ENCODE data around the gene LDAH.

Gene LDAH

DNA sequence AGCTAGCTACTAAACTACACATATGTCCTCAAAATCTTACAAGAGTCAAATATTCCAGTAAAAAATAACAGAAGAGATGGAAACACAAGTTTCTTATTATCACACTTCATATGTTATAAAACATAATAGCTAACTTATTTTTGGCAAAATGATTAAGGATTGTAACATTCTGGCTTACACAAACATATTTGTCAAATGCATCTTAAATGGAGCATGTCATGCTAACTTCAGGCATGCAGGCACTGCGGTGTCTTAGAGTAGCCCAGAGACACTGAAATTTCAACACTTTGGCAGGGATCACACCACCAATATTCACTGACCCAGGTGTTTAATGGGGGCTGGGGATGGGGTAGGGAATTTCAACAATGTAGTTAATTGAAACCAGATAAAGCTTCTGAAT lies 51.6 kb downstream of the LDAH start:
- DNase-seq, result no peak

DNA sequence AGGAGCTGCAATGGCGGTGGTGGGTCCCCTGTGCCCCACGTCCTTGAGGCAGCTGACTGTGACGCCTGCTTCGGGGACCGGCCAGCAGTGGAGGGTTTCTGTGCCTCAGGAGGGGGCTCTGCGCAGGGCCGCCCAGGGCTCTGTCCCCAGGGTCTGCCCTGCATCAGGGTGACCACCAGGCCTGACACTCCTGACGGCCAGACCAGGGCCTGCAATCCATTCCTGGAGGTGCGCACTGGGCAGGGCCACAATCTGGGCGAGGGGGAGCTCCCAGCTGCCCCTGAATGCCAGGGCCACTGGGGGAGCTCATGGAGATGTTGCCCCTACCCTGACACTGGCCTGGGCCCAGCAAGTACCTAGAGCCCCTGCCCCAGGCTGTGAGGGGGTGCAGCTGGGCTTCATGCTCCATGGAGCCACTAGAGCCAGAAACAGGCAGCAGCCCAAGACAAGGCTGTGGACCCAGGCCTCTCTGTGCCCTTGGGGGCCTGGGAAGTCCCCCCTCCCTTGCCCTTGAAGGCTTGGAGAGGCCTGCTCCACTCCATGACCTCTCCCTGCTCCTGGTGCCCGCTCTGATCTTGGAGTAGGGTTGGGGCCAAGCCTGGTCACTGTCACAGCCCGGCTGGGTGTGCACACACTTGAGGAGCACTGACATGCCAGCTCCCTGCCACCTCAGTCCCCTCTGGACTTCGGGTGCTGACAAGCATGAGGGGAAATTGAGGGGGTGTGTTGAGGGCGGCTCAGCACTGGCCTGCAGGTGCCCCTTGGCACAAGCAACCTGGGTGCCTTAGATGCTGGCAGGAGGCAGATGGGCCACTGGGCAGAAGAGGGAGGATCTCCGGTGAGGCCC lies 55.9 kb downstream of the LDAH start:
- no peak for DNase-seq

DNA sequence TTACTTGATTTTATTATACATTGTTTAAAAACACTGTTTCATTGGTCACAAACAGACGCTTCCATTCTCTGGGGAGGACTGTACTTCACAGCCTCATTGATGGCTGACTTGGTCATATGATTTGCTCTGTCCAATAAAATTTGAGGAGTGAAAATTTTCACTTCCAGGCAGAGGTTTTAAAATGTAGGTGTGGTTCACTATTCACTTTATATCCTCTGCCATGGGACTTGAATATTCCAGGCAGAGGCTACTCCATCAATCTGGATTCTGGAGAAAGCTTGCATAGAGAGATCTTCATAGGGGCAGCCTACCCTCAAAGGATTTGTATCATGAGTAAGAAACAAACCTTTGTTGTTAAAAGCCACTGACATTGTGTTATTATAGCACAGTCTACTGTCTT lies 56.7 kb downstream of the LDAH start:
- no peak for DNase-seq

DNA sequence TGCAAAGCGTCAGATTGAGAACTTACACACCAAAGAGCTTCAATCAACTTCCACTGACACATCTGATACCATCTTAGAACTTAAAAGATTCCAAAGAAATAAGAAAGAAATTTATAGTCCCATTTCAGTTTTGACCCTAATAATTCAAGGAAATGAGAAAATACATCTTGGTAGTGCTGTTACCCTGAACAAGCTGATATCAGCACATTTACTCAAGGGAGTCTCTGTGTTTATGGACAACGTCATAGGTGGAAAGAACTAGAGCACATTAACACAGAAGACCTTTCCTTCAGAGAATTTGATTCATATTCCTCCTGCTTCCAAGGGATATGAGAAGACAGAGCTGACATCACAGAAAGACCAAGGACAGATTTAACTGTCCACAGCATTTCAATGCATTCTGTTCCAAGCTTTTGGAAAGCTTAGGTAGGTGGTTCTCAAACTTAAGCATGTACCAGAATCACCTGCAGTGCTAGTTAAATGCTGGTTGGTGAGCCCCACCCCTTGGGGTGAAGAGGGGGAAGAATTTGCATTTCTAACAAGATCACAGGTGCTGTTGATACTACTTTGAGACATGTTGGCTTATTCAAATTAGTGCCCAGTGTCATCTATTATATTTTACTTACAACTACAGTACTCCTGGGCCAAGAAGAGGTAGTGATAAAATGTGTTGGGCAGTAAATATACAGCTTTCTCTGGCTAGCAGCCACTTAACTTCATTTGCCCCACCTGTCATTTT lies 59.8 kb downstream of the LDAH start:
- no peak for DNase-seq

DNA sequence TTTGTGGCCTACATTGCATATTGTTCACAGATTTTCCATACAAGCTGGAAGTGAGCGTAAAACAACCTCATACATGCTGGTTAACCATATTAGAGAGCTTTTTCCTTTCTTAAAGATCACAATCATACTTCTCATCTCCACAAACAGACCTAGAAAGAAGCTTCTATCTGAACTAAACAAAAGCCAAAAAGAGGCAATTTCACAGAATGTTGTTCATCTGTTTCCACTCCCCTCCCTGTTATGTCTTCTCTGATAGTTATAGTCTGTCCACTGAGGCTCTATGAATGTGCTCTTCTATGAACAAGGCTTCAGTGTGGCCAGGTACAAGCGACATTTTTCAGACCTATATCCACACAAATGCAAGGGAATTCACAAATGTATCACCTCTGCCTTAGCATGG lies 63.4 kb downstream of the LDAH start:
- no peak for DNase-seq

DNA sequence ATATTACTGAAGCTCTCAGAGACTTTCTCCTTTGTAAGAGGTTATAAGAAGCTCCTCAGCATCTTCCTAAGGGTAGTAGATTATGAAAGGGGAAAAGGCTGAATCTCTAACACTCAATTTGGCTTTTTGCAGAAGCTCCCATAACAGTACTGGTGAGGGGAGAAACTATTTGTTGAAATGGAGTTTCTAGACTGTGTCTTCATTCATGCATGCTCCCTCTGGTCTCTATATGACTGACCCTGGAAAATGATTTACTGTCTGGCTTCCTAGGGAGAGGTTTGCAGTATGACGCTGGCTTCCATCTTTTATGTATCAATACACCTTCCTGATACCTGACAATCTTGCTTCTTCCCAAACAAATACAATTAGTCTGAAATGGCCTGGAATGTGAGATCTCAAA lies 63.9 kb downstream of the LDAH start:
- DNase-seq, result no peak

DNA sequence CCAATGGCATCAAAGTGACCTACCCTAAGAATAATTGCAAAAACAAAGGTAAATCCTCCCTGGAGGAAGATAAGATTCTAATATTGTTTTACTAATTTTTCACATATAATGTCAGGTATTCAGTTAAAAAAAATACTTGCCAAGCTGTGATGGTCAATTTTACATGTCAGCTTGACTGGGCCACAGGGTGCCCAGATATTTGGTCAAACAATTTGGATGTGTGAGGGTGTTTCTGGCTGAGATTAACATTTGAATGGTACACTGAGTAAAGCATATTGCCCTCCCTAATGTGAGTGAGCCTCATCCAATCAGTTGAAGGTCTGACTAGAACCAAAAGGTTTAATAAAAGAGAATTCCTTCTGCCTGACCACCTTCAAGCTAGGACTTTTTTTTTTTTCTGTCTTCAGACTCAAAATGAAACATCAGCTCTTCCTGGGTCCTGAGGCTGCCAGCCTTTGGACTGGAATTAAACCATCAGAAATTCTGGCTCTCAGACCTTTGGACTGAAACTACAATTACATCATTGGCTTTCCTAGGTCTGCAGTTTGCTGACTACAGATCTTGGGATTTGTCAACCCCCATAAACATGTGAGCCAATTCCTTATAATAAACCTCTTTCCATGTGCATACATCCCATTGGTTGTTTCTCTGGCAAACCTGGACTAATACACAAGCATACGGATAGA lies 65.4 kb downstream of the LDAH start:
- no peak for DNase-seq

DNA sequence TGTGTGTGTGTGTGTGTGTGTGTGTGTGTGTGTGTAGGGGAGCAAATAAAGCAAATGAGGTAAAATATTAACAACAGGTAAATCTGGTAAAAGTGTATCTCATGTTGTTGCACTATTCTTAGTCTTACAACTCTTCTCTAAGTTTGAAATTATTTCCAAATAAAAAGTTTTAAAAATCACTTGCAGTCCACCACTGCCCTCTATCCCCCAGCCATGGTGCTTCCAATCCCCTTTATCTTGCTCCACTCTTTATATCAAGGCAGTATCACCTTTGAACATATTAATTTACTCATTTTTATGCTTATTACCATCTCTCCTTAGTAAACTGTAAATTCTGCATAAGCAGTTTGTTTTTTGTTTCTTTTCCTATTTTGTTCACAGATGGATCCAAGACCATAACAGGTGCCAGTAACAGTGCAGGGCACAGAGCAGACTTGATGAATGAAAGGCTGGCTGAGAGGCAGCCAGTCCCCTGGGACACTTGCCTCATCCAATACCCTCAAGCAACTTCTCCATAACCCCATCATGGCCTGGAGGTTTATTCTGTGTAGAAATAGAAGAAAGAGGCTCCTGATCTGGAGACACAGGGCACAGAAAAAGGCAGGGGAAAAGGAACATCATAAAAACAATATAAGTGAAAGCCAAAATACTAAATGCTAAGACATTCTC lies 67.6 kb downstream of the LDAH start:
- no peak for DNase-seq

DNA sequence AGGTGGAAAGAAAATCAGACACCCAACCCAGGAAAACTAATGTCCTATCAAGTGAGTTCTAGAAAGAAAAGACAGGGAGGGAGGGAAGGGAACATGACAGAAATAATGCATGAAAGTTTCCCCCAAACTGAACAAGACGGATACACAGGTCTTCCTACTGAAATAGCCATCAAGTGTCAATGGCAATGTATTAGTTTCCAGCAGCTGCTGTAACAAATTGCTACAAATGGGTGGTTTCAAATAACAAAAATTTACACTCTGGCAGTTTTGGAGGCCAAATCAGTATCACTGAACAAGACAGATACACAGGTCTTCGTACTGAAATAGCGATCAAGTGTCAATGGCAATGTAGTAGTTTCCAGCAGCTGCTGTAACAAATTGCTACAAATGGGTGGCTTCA lies 70.6 kb downstream of the LDAH start:
- DNase-seq, result no peak

DNA sequence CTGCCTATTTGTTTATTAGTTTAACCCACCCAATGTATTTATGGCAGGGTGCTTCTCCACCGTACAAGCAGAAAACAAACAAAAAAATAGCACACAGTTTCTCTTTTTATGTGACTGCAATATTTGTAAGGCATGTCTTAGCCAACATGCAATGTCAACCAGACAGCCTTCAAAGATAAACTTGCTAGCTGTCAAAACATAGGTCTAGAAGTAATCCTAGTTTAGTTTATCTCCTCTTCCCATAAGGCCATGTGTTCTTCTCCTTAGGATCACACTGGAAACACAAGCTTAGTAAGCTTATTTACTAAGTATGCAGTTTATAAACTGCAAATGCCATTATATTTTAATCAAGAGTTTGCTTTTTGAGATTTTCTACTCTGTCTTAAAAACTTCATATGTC lies 75.6 kb downstream of the LDAH start:
- no peak for DNase-seq

DNA sequence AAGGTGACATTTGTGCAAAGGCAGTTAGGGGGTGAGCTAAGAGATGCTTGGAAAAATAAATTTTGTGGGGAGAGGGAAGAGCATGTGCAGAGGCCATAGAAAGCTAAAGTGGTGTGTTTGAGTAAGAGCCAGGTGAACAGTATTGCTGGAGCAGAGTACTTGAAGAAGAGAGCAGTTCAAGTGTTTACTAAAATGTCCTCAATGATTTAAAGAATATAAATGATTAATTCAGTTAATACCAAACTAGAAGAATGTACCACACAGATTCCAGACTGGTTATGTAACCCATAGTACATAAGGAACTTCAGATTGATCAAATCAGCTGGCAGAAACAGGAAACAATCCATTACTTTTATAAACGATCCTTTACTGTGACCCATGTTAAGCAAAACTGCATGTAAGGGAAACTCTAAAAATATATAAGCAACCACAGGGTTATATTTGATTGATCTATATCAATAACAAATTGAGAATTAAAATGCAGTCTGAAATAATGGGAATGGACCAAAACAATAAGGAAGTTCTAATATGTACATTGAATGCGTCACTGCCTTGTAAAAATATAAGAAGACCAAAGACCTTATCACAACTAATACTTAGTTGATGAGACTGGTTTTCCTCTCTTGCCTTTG lies 76.9 kb downstream of the LDAH start:
- no peak for DNase-seq

DNA sequence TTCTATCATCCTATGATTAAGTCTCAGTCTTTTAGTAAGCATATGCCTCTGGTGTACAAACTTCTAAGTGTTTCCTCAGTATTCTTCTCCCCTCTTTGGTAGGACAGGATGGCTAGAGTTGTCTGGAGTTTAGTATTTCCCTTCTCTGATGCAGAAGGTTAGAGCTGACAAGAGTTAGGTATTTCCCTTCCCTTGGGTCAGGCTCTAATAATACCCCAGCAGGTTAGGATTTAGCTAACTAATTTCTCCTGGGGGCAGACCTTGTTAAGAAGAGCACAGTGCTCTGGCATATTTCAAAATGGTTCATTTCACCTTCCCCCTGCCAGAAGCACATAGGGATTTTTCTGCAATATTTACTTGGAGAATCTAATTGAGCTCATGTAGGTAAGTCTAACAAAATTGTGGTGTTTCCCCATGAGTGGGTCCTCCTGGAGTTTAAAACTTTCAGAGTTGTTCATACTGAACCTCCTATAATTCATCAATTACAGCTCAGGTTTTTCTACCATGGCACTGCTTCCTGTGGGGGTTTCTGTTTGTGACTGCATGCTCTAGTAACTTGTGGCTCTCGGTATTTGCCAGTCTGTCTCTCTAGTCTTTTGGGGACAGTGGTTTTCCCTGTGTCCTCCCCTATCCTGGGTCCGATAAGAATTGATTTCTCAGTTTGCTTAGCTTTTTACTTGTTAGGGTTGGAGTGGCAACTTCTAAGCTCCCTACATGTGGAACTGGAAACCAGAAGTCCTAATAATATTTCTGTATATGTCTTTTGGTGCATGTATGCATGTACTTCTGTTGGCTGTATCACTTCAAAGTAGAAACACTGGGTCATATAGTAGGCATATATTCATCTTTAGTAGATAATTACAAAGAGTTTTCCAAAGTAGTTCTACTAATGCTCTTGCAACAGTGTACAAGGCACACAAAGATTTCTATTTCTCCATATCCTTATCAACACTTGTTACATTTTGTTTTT lies 78.2 kb downstream of the LDAH start:
- DNase-seq, result no peak

DNA sequence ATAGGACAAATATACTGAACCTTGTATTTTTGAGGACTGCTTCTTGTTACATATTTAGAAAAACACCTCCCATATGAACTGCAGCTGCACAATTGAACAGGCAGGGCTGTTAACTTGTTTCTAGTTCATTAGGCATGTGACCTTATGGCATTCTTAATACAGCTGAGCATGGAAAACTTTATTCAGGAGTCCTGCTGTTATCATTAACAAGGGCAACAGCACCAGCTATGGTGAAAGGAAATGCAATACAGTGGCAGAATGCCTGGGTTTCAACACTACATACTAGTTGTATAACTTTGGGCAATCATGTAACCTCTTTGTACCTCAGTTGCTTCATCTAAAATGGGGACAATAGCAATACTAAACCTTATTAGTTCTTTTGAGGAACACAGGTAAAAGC lies 84.1 kb downstream of the LDAH start:
- no peak for DNase-seq

DNA sequence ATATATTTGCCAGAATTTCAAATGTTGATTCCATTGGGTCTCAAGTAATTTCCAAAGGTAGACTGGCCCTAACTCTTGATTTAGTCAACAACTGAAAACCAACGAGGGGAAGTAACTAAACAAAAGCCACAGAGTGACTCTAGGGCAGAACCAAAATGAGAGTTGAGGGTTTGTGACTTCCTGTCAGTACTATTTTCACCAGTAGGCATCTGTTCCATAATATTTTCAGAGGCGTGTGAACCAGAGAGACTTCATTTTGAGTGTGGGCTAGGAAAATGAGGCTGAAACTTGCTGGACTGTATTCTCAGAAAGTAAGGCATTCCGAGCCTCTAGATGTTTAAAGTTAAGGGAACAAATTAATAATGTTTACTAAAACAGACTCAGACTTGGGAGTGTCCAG lies 85.4 kb downstream of the LDAH start:
- no peak for DNase-seq

DNA sequence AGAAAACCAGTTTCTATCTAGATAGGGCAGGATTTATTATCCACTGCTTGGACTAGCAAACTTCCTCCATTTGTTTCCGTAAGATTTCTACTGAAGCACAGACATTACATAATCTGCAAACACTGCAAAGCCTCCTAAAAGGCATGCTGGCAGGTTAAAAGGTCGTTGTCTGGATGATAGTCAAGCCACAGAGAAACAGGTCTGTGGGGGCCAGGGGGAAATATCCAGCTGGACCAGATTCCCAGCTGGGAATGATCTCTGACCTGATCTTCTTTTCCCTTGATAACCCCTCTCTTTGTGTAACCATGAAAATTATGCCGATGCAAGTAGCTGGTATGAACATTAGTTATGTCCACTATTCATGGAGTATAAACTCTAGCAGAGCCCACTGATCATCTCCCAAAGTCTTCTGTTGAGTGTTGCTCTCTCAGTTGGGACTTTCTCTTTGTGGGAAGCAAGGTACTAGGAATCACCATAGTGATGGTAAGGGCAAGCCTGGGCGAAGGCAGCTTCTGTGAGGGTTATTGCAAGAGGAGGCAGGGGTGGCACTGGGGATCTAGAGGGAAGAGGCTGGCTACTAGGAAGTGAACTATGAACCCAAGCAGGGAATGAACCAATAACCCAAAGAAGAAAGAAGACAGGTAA lies 94.7 kb downstream of the LDAH start:
- no peak for DNase-seq

DNA sequence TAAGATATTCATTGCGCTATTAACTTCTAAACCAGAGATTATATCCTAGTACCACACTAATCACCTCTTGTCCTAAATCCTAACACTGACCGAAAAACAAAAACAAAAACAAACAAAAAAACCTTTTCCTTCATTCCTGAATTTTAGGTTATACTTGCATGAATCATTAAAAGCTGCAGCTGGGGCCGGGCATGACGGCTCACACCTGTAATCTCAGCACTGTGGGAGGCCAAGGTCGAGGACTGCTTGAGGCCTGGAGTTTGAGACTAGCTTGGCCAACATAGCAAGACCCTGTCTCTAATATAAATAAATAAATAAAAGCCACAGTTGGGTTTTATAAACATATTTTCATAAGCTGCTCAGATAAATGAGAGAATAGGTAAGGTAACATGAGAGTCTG lies 96.0 kb downstream of the LDAH start:
- DNase-seq, result no peak

DNA sequence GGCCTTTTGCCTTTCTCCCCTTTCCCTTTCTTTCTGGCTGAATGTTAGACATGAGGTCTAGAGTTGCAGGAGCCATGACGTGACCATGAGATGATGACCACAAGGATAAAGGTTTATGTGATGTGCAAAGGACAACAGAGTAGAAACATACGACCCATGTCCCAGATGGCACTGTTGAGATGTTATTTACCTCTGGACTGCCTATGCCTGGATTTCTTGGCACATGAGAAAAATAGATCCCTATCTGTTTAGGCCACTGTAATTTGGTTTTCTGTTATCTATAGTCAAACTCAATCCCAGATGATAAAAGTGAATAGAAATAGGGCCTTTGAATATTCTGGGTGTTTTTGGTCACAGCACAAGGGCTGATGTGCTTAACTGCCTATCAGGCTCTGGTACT lies 97.1 kb downstream of the LDAH start:
- no peak for DNase-seq

DNA sequence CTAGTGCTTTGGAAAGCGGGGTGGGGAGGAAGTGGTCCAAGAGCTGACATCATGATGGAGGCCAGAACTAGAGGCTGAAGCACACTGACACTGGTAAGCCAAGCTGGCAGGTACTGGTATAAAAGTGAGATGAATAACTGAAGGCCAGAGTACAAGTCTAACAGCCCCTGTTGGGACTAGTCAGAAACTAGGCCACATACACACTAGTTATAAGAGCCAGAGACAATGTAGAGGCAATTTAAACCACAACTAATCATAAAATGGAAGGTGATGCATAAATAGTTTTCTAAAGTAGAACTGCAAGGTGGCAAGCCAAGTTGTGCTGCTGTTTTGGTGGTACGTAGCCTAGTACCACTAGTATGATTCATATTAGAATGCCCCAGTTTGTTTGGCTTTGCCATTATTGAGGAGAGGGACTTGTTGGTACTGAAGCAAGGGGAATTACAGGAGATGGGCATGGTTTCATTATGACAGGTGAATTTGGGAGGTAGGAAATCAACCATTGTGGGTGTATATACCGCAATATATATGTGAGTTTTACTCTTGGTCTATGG lies 98.3 kb downstream of the LDAH start:
- DNase-seq, result no peak

DNA sequence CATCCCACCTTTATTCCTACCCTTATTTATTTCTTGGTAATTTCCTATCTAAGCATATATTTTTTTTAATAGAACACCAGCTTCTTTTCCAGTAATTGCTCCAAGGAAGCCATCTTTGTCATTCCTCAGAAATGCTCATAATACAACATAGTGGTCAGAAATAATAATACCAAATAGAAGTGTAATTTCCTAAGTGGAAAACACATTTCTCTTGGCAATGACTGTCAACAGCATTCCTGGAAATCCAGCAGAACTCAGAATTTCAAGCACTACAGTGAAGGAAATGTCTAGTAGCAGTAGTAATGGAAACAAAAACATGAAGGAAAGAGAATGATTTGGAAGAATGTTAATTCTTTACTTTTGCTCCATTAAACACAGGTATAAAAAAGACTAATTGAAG lies 99.4 kb downstream of the LDAH start:
- no peak for DNase-seq

DNA sequence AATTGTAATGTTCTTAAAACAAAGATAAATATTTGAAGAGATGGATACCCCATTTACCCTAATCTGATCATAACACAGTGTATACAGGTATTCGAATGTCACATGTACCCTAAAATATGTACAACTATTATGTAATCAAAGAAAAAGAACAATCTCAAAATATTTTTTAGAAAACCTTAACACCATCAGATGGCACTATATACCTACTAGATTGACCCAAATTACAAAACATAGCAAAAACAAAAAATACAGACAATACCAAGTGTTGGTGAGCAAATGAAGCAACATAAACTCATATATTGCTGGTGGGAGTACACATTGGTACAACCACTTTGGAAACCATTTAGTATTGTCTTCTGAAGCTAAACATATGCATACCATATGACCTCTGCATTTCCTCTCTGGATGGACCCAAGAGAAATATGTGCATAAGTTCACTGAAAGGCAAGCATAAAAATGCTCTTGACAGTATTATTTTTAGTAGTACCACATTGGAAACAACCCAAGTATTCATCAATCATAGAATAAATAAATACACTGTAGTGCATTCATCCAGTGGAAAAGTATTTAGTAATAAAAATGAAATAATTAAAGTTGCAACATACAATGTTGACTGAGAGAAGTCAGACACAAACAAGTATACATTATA lies 100.2 kb downstream of the LDAH start:
- DNase-seq, result no peak
